HG03139 (cell line): ENCODE results near the gene ZNF217.
A peak's percentile ranks its signal among the peaks of the same experiment; 100 is the strongest.
"Not testable (repeated sequence)": the region's sequence is repeated elsewhere in the genome, so short reads cannot be mapped to it uniquely, and the experiment has no call there.

Source experiments
- ATAC-seq: cut with Tn5 transposase; IDR thresholded peaks from one replicate; pipeline ENCODE4 v1.9.1; 2021; ENCODE audit not compliant: unreplicated experiment

The ZNF217 gene

GRCh38 chr20:53598140-53599043, 4.8 kb upstream of the ZNF217 start:
- no peak for ATAC-seq

GRCh38 chr20:53597521-53598120, 4.0 kb upstream of the ZNF217 start:
- no peak for ATAC-seq

- no peak for ATAC-seq
Measured at GRCh38 chr20:53597030-53597482, 3.4 kb upstream of the ZNF217 start.

- not testable (repeated sequence) for ATAC-seq
Measured at GRCh38 chr20:53596189-53597001, 2.8 kb upstream of the ZNF217 start.

DNA sequence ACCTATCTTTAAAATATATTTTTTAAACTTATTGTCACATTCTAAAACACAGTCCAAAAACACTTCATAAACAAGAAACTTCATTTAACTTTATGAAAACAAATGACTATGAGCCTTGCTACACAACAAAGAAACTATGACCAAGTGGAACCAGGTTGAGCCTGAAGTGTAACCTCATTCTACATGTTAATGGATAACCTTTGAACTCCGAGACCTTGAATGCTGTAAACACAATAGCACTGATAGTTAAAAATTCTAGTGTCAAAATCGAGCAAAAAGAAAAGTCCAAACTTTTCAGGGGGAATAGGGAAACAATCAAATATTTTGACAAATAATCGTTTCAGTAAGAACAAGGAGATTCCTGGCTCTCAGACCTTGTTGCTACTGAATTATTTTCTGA, 2.1 kb upstream of the ZNF217 start:
- ATAC-seq: not testable (repeated sequence)

- ATAC-seq: no peak
Measured at GRCh38 chr20:53595018-53595378, 1.4 kb upstream of the ZNF217 start.

- peak; percentile 59 for ATAC-seq
Measured at GRCh38 chr20:53594068-53595017, 704 bp upstream of the ZNF217 start.

GRCh38 chr20:53592992-53593465, 610 bp downstream of the ZNF217 start:
- ATAC-seq: no peak

DNA sequence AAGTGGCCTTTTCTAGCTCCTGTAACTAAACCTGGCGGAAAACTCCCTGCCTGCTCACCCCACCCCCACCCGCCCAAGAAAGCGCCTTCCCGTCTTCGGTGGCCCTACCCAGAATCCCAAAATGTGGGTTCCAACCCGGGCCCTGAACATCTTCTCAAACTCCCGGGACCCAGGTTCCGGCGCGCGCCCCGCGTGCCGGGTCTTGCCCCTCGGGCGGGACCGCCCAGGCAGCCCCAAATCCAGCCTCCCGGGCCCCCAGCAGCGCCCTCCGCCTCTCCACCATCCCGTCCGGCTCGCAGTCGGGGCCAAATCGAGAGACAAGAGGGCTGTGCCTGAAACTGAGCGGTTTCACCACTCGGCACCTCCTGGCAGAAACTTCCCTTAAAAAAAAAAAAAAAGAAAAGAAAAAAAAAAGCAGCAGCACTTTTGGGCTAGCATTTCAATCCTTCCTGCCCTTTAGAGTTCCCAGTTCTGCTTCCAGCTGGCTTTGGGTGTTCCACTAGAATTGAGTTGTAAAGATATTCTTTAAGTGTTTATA, 1.1 kb downstream of the ZNF217 start:
- not testable (repeated sequence) for ATAC-seq

GRCh38 chr20:53591941-53592441, 1.6 kb downstream of the ZNF217 start:
- not testable (repeated sequence) for ATAC-seq

DNA sequence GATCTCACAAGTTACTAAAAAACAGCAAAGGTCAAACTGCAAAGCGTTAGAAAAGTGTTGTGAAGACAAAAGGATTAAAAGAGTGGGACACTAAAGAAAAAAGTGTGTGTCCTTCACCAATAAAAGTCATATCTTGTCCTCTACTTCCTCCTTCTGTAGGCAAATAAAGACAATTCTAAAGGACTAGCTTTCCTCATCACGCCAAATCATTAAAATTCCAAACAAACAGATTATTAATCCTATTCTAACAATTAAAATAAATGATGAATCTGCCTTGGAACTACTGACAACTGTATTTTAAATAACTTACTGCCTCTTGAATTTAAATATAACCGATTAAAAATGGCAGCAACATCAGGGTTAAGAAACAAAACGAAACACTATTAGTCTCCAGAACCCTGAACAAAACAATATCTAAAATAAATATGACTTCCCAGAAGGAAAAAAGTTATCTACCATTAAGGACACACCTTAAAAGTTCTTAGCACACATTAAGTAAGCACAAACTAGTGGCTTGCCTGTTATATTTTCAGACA, 2.4 kb downstream of the ZNF217 start:
- not testable (repeated sequence) for ATAC-seq

- ATAC-seq: not testable (repeated sequence)
Measured at GRCh38 chr20:53590608-53591007, 3.0 kb downstream of the ZNF217 start.

GRCh38 chr20:53590122-53590521, 3.5 kb downstream of the ZNF217 start:
- not testable (repeated sequence) for ATAC-seq

- not testable (repeated sequence) for ATAC-seq
Measured at GRCh38 chr20:53589321-53590065, 4.1 kb downstream of the ZNF217 start.

DNA sequence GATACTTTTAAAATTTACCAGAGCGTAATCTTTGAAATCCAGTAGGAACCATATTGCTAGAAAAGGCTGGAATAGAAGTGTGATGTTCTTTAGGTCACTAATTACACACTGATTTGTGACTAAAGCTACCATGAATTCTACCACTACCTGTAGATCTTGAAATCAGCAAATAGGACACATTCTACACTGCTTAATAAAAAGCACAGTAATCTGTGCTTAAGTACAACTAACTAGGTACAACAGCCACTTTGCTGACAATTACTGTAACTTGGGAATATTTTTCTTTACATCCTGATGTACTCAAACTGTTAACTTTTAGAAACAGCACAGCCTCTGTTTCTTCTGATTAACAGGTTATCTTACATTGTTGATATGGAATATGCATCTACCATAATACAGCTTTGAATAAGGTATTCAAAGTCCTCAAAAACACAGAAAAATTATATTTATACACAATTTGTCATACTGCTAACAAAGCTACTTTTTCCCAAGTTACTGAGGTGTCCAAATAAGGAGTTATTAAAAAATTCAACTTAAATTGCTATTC, 6.4 kb downstream of the ZNF217 start:
- ATAC-seq: not testable (repeated sequence)

GRCh38 chr20:53586640-53587039, 7.0 kb downstream of the ZNF217 start:
- ATAC-seq: no peak

- not testable (repeated sequence) for ATAC-seq
Measured at GRCh38 chr20:53585910-53586309, 7.7 kb downstream of the ZNF217 start.

DNA sequence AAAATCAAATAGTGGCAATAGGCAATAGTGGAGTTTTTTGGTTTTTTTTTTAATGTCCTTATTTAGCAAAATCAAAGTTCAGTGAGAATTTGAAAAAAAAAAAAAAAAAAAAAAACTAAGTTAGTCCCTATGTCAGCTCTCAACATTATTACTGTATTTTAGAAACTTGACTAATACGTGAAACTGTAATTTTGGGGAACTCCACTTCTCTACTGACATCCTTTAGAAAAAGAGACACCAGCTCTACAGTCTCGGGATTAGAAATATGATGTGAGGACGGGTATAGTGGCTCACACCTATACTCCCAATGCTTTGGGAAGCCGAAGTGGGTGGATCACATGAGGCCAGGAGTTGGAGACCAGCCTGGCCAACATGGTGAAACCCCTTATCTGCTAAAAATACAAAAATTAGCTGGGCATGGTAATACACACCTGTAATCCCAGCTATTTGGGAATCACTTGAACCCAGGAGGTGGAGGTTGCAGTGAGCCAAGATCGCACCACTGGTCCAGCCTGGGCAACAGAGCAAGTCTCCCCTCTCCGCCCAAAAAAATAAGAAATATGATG, 8.6 kb downstream of the ZNF217 start:
- not testable (repeated sequence) for ATAC-seq
